RCC 7860 (cell line): Measurements from ENCODE around the gene SCNN1A.
"Not testable (repeated sequence)": the region's sequence is repeated elsewhere in the genome, so short reads cannot be mapped to it uniquely, and the experiment has no call there.

ENCODE experiments used
- DNase-seq: peaks from one replicate; pipeline ENCODE4 v3.0.0-alpha.2; 2015; ENCODE audit warnings: low spot score
- FAIRE-seq: peaks from 2 replicates; lab custom pipeline; 2012; peaks lifted over from hg19 to GRCh38; lab: Jason Lieb, UNC

The SCNN1A gene

GRCh38 chr12:6352193-6353173 is 22.9 kb downstream of the SCNN1A start:
- DNase-seq, result no peak
- no peak for FAIRE-seq

GRCh38 chr12:6351622-6352021 is 23.7 kb downstream of the SCNN1A start:
- no peak for FAIRE-seq
- DNase-seq, result no peak

GRCh38 chr12:6347367-6348338 is 27.7 kb downstream of the SCNN1A start:
- peak; percentile 86 for FAIRE-seq

GRCh38 chr12:6346942-6347341 is 28.4 kb downstream of the SCNN1A start:
- DNase-seq, result no peak
- FAIRE-seq, result no peak

More at GRCh38 chr12:6347367-6348338, 27.7 kb downstream of the SCNN1A start:
- peak; percentile 77 for DNase-seq

GRCh38 chr12:6346235-6346832 is 29.0 kb downstream of the SCNN1A start:
- FAIRE-seq, result no peak
- DNase-seq, result no peak

- peak; percentile 96 for FAIRE-seq
- peak; percentile 98 for DNase-seq
These were observed 29.9 kb downstream of the SCNN1A start for GRCh38 chr12:6345319-6346091.

- DNase-seq, result peak; percentile 38
- FAIRE-seq, result not testable (repeated sequence)
These were observed 31.2 kb downstream of the SCNN1A start for GRCh38 chr12:6344101-6344660.

- FAIRE-seq (no peak), DNase-seq (no peak)
These were observed 31.8 kb downstream of the SCNN1A start for GRCh38 chr12:6343518-6343917.

GRCh38 chr12:6342140-6342889 is 33.0 kb downstream of the SCNN1A start:
- DNase-seq (no peak), FAIRE-seq (no peak)

- peak; percentile 64 for DNase-seq
- FAIRE-seq, result no peak
These were observed 33.8 kb downstream of the SCNN1A start, which contains the start of gene TNFRSF1A for GRCh38 chr12:6341417-6342139. TNFRSF1A (minus strand) TSS chr12:6342076; CDS start chr12:6341814, 262 bp downstream.

- no peak for DNase-seq
- no peak for FAIRE-seq
These were observed 34.5 kb downstream of the SCNN1A start for GRCh38 chr12:6340745-6341416.

GRCh38 chr12:6340032-6340638 is 35.2 kb downstream of the SCNN1A start:
- FAIRE-seq (no peak), DNase-seq (peak; percentile 45)

- no peak for DNase-seq
- FAIRE-seq, result no peak
These were observed 36.4 kb downstream of the SCNN1A start for GRCh38 chr12:6338955-6339354.

GRCh38 chr12:6338536-6338935 is 36.8 kb downstream of the SCNN1A start:
- not testable (repeated sequence) for FAIRE-seq, DNase-seq

- FAIRE-seq (peak; percentile 38), DNase-seq (peak; percentile 47)
These were observed 37.4 kb downstream of the SCNN1A start for GRCh38 chr12:6337958-6338433.

GRCh38 chr12:6336889-6337853 is 38.2 kb downstream of the SCNN1A start:
- FAIRE-seq, result no peak
- DNase-seq, result no peak
